CD8-positive, alpha-beta memory T cell (primary cell): Measurements from ENCODE around the gene LONP2. TPM values are rescaled to one million over a fixed set of nuclear protein-coding genes. Genes with fewer than 3 reads are reported as not detected.

Experiments used
- CTCF ChIA-PET: fragments of 350-600 bp; sonication (Branson Sonifier 250); formaldehyde crosslinking; loops from one replicate; lab custom pipeline; 2021; ENCODE audit warnings: antibody characterized with exemption; lab: Charles Lee
- POLR2A ChIA-PET: fragments of 350-600 bp; sonication (Branson Sonifier 250); formaldehyde crosslinking; loops from one replicate; lab custom pipeline; 2021; ENCODE audit warnings: antibody characterized with exemption; lab: Charles Lee
- DNase-seq, 5 donors: peaks; one replicate each; pipeline versions ENCODE4 v3.0.0 to v3.0.0-alpha.2; 2020 to 2022; ENCODE audit warnings: mixed read lengths in 1 of 5
- H3K27ac ChIP-seq: one replicate; pipeline ENCODE4 v1.7.0; 2013; ENCODE audit warnings: low read depth, mild to moderate bottlenecking, low read length, moderate library complexity
- H3K27me3 ChIP-seq: 2 replicates; pipeline ENCODE4 v1.7.0; 2013; ENCODE audit warnings: low read length, mild to moderate bottlenecking; ENCODE audit not compliant: insufficient read depth, poor library complexity, severe bottlenecking
- H3K36me3 ChIP-seq: 2 replicates; pipeline ENCODE4 v1.7.0; 2013; ENCODE audit warnings: mild to moderate bottlenecking, low read length, moderate library complexity; ENCODE audit not compliant: insufficient read depth
- H3K4me1 ChIP-seq: 2 replicates; pipeline ENCODE4 v1.7.0; 2013; ENCODE audit warnings: mild to moderate bottlenecking, low read length, moderate library complexity; ENCODE audit not compliant: insufficient read depth
- H3K4me3 ChIP-seq: 2 replicates; pipeline ENCODE4 v1.7.0; 2013; ENCODE audit warnings: mild to moderate bottlenecking, low read length
- H3K9me3 ChIP-seq: 2 replicates; pipeline ENCODE4 v1.7.0; 2013; ENCODE audit warnings: mild to moderate bottlenecking, low read length
- H3K27ac Mint-ChIP-seq, 8 donors: one replicate each; pipeline ENCODE4 v1.8.0; 2020 to 2021; ENCODE audit warnings: mixed read lengths in 8 of 8, mild to moderate bottlenecking in 6 of 8, inconsistent platforms in 3 of 8, moderate library complexity in 3 of 8
- H3K27me3 Mint-ChIP-seq, 2 donors: one replicate each; pipeline ENCODE4 v1.8.0; 2020 to 2021; ENCODE audit warnings: mixed read lengths in 2 of 2, mild to moderate bottlenecking in 1 of 2, moderate library complexity in 1 of 2
- H3K36me3 Mint-ChIP-seq, 3 donors: one replicate each; pipeline ENCODE4 v1.8.0; 2020 to 2021; ENCODE audit warnings: mixed read lengths in 3 of 3, inconsistent platforms in 1 of 3, mild to moderate bottlenecking in 1 of 3
- H3K4me1 Mint-ChIP-seq, 3 donors: one replicate each; pipeline ENCODE4 v1.8.0; 2020 to 2021; ENCODE audit warnings: mixed read lengths in 3 of 3, inconsistent platforms in 1 of 3, mild to moderate bottlenecking in 1 of 3
- H3K4me3 Mint-ChIP-seq, 7 donors: one replicate each; pipeline ENCODE4 v1.8.0; 2020 to 2021; ENCODE audit warnings: mixed read lengths in 7 of 7, mild to moderate bottlenecking in 6 of 7, moderate library complexity in 4 of 7, inconsistent platforms in 2 of 7
- H3K9me3 Mint-ChIP-seq, 5 donors: one replicate each; pipeline ENCODE4 v1.8.0; 2020 to 2022; ENCODE audit warnings: mixed read lengths in 5 of 5, mild to moderate bottlenecking in 3 of 5, moderate library complexity in 2 of 5, inconsistent platforms in 1 of 5
- polyA plus RNA-seq: library from polyadenylated mRNA; unstranded; fragments of 300-500 nt; fragmentation: Illumina TruSeq; gene quantifications from one replicate; pipeline ENCODE4 v1.2.3, GENCODE V29; 2021
- total RNA-seq, 2 experiments: library from RNA; stranded (reverse); gene quantifications; one replicate each; pipeline ENCODE4 v1.2.3, GENCODE V29; 2021

The LONP2 gene
- total and polyA plus RNA-seq, 3 experiments from 2014 or later = 39.1 to 55.7 (median 54.9) TPM

GRCh38 chr16:48206594-48207242 is 37.4 kb upstream of the LONP2 start:
- Mint-ChIP-seq H3K27me3 (peaks cover 9 to 39% of the 10 kb centered on the region in 2 donors), H3K4me1 (no peaks in the 10 kb centered on the region), H3K9me3 (no peaks in the 10 kb centered on the region), H3K4me3 (no peak overlapping the region), H3K36me3 (no peaks in the 10 kb centered on the region), H3K27ac (no peak overlapping the region)
- POLR2A ChIA-PET = no interaction called here
- Histone ChIP-seq H3K27ac (no peak overlapping the region), H3K36me3 (no peaks in the 10 kb centered on the region), H3K4me3 (no peak overlapping the region), H3K27me3 (no peaks in the 10 kb centered on the region), H3K4me1 (no peaks in the 10 kb centered on the region), H3K9me3 (no peaks in the 10 kb centered on the region)
- no peak for DNase-seq
- CTCF ChIA-PET = no interaction called here

GRCh38 chr16:48210747-48211146 is 33.4 kb upstream of the LONP2 start:
- H3K27ac ChIP-seq = no peak overlapping the region
- DNase-seq = no peak
- Mint-ChIP-seq H3K36me3 (no peaks in the 10 kb centered on the region), H3K27ac (no peak overlapping the region), H3K9me3 (no peaks in the 10 kb centered on the region), H3K4me1 (no peaks in the 10 kb centered on the region), H3K4me3 (no peak overlapping the region), H3K27me3 (peaks cover 4 to 21% of the 10 kb centered on the region in 2 donors)
- H3K9me3 ChIP-seq = no peaks in the 10 kb centered on the region
- H3K4me3 ChIP-seq = no peak overlapping the region
- H3K4me1 ChIP-seq = no peaks in the 10 kb centered on the region
- ChIA-PET CTCF (no interaction called here), POLR2A (no interaction called here)
- H3K27me3 ChIP-seq = no peaks in the 10 kb centered on the region
- H3K36me3 ChIP-seq = no peaks in the 10 kb centered on the region

- Histone ChIP-seq H3K4me3 (no peak overlapping the region), H3K36me3 (no peaks in the 10 kb centered on the region), H3K27ac (no peak overlapping the region), H3K4me1 (no peaks in the 10 kb centered on the region), H3K27me3 (no peaks in the 10 kb centered on the region), H3K9me3 (no peaks in the 10 kb centered on the region)
- Mint-ChIP-seq H3K4me3 (no peak overlapping the region), H3K27ac (no peak overlapping the region), H3K36me3 (no peaks in the 10 kb centered on the region), H3K9me3 (no peaks in the 10 kb centered on the region), H3K27me3 (peaks cover 3 to 13% of the 10 kb centered on the region in 2 donors), H3K4me1 (no peaks in the 10 kb centered on the region)
- ChIA-PET CTCF (no interaction called here), POLR2A (no interaction called here)
- DNase-seq = no peak
Measured at GRCh38 chr16:48212033-48212432, 32.1 kb upstream of the LONP2 start.

GRCh38 chr16:48215738-48216137 is 28.4 kb upstream of the LONP2 start:
- Histone ChIP-seq H3K36me3 (no peaks in the 10 kb centered on the region), H3K27me3 (no peaks in the 10 kb centered on the region), H3K4me1 (no peaks in the 10 kb centered on the region), H3K4me3 (no peak overlapping the region), H3K27ac (no peak overlapping the region), H3K9me3 (no peaks in the 10 kb centered on the region)
- no peak overlapping the region for H3K27ac Mint-ChIP-seq
- no peaks in the 10 kb centered on the region for H3K4me1 Mint-ChIP-seq
- POLR2A ChIA-PET = no interaction called here
- H3K36me3 Mint-ChIP-seq = no peaks in the 10 kb centered on the region
- CTCF ChIA-PET = no interaction called here
- DNase-seq = no peak
- H3K4me3 Mint-ChIP-seq = no peak overlapping the region
- H3K9me3 Mint-ChIP-seq = no peaks in the 10 kb centered on the region
- H3K27me3 Mint-ChIP-seq = no peaks in the 10 kb centered on the region

GRCh38 chr16:48217708-48218107 is 26.4 kb upstream of the LONP2 start:
- H3K36me3 ChIP-seq = no peaks in the 10 kb centered on the region

GRCh38 chr16:48218473-48218872 is 25.6 kb upstream of the LONP2 start:
- Mint-ChIP-seq H3K27ac (no peak overlapping the region), H3K4me1 (no peaks in the 10 kb centered on the region)
- POLR2A ChIA-PET = no interaction called here

More at GRCh38 chr16:48217708-48218107, 26.4 kb upstream of the LONP2 start:
- Mint-ChIP-seq H3K27me3 (peaks cover 0 to 1% of the 10 kb centered on the region in 2 donors), H3K4me3 (no peak overlapping the region), H3K9me3 (no peaks in the 10 kb centered on the region), H3K4me1 (no peaks in the 10 kb centered on the region), H3K27ac (no peak overlapping the region), H3K36me3 (no peaks in the 10 kb centered on the region)
- Histone ChIP-seq H3K9me3 (no peaks in the 10 kb centered on the region), H3K27ac (no peak overlapping the region), H3K4me1 (no peaks in the 10 kb centered on the region), H3K4me3 (no peak overlapping the region), H3K27me3 (no peaks in the 10 kb centered on the region)
- ChIA-PET POLR2A (no interaction called here), CTCF (no interaction called here)
- no peak for DNase-seq

GRCh38 chr16:48220891-48221290 is 23.2 kb upstream of the LONP2 start:
- peak overlapping the region in 1 of 8 donors; percentile 13 for H3K27ac Mint-ChIP-seq
- no peak overlapping the region for H3K4me3 ChIP-seq
- no peaks in the 10 kb centered on the region for H3K27me3 ChIP-seq
- POLR2A ChIA-PET = no interaction called here
- H3K36me3 Mint-ChIP-seq = no peaks in the 10 kb centered on the region
- DNase-seq = no peak
- H3K36me3 ChIP-seq = no peaks in the 10 kb centered on the region
- H3K4me1 Mint-ChIP-seq = no peaks in the 10 kb centered on the region
- H3K9me3 ChIP-seq = no peaks in the 10 kb centered on the region
- H3K4me3 Mint-ChIP-seq = no peak overlapping the region
- CTCF ChIA-PET = no interaction called here
- H3K27ac ChIP-seq = no peak overlapping the region
- H3K9me3 Mint-ChIP-seq = no peaks in the 10 kb centered on the region
- H3K4me1 ChIP-seq = no peaks in the 10 kb centered on the region
- peaks cover 5 to 6% of the 10 kb centered on the region in 2 donors for H3K27me3 Mint-ChIP-seq

More at GRCh38 chr16:48218473-48218872, 25.6 kb upstream of the LONP2 start:
- Mint-ChIP-seq H3K27me3 (peaks cover 0 to 1% of the 10 kb centered on the region in 2 donors), H3K4me3 (no peak overlapping the region), H3K9me3 (no peaks in the 10 kb centered on the region), H3K36me3 (no peaks in the 10 kb centered on the region)
- Histone ChIP-seq H3K4me1 (no peaks in the 10 kb centered on the region), H3K36me3 (no peaks in the 10 kb centered on the region), H3K27me3 (no peaks in the 10 kb centered on the region), H3K27ac (no peak overlapping the region), H3K4me3 (no peak overlapping the region), H3K9me3 (no peaks in the 10 kb centered on the region)
- CTCF ChIA-PET = no interaction called here
- no peak for DNase-seq

- Mint-ChIP-seq H3K36me3 (no peaks in the 10 kb centered on the region), H3K4me1 (no peaks in the 10 kb centered on the region), H3K4me3 (no peak overlapping the region), H3K27ac (no peak overlapping the region), H3K9me3 (no peaks in the 10 kb centered on the region), H3K27me3 (peaks cover 5 to 18% of the 10 kb centered on the region in 2 donors)
- no peaks in the 10 kb centered on the region for H3K4me1 ChIP-seq
- no peaks in the 10 kb centered on the region for H3K36me3 ChIP-seq
- no peak overlapping the region for H3K27ac ChIP-seq
- POLR2A ChIA-PET = no interaction called here
- H3K4me3 ChIP-seq = no peak overlapping the region
- CTCF ChIA-PET = no interaction called here
- H3K27me3 ChIP-seq = no peaks in the 10 kb centered on the region
- H3K9me3 ChIP-seq = no peaks in the 10 kb centered on the region
- no peak for DNase-seq
Measured at GRCh38 chr16:48223490-48223889, 20.6 kb upstream of the LONP2 start.
